DOHH2 (cell line): ENCODE results near the gene DAGLA.

ENCODE experiments used
- H3F3A ChIP-seq: fragments of 200-600 bp; sonication (generic), shearing (Covaris generic); 2 replicates; pipeline ENCODE4 v1.6.0; 2016; ENCODE audit warnings: antibody characterized with exemption, mild to moderate bottlenecking; ENCODE audit not compliant: control insufficient read depth, insufficient read depth
- H3K27ac ChIP-seq: fragments of 200-600 bp; sonication (generic); 2 replicates; pipeline ENCODE4 v1.5.1; 2014; ENCODE audit warnings: low read depth, mild to moderate bottlenecking, low read length, moderate library complexity
- H3K27me3 ChIP-seq: fragments of 200-600 bp; sonication (generic); 2 replicates; pipeline ENCODE4 v1.6.1; 2014; ENCODE audit warnings: mild to moderate bottlenecking, low read length, mixed read lengths; ENCODE audit not compliant: control insufficient read depth
- H3K36me3 ChIP-seq: fragments of 200-600 bp; sonication (generic); 2 replicates; pipeline ENCODE4 v1.6.1; 2014; ENCODE audit warnings: mild to moderate bottlenecking, low read length, moderate library complexity, mixed read lengths; ENCODE audit not compliant: control insufficient read depth
- H3K4me1 ChIP-seq: fragments of 200-600 bp; sonication (generic); 2 replicates; pipeline ENCODE4 v1.6.1; 2014; ENCODE audit warnings: mild to moderate bottlenecking, low read length, mixed read lengths; ENCODE audit not compliant: control insufficient read depth
- H3K4me2 ChIP-seq: fragments of 200-600 bp; sonication (generic); 2 replicates; pipeline ENCODE4 v1.6.0; 2014; ENCODE audit warnings: mild to moderate bottlenecking, low read length, moderate library complexity
- H3K4me3 ChIP-seq: fragments of 200-600 bp; sonication (generic); 2 replicates; pipeline ENCODE4 v1.5.1; 2014; ENCODE audit warnings: mild to moderate bottlenecking, low read length, mixed read lengths
- H3K79me2 ChIP-seq: fragments of 200-600 bp; sonication (generic); 2 replicates; pipeline ENCODE4 v1.6.1; 2014; ENCODE audit warnings: mild to moderate bottlenecking, low read length, mixed read lengths; ENCODE audit not compliant: control insufficient read depth
- H3K9me2 ChIP-seq: fragments of 200-600 bp; sonication (generic); replicated peaks from 2 replicates; pipeline ENCODE4 v1.6.1; 2014; ENCODE audit warnings: mild to moderate bottlenecking, low read length, mixed read lengths; ENCODE audit not compliant: control insufficient read depth
- H3K9me3 ChIP-seq: fragments of 200-600 bp; sonication (generic); 2 replicates; pipeline ENCODE4 v1.6.1; 2014; ENCODE audit warnings: antibody characterized with exemption, low read length, mixed read lengths; ENCODE audit not compliant: control insufficient read depth, insufficient read depth
- H4K20me1 ChIP-seq: fragments of 200-600 bp; sonication (generic); 2 replicates; pipeline ENCODE4 v1.6.0; 2014; ENCODE audit warnings: low read depth, mild to moderate bottlenecking, antibody characterized with exemption, low read length, moderate library complexity; ENCODE audit not compliant: control insufficient read depth, insufficient read depth
- EZH2phosphoT487 ChIP-seq: fragments of 200-600 bp; sonication (generic); IDR thresholded peaks from 2 replicates; pipeline ENCODE4 v1.6.1; 2017; ENCODE audit warnings: borderline replicate concordance, mild to moderate bottlenecking, antibody characterized with exemption, low read length, moderate library complexity, mixed read lengths
- TF ChIP-seq, protein P1 (sequence below): fragments of 200-600 bp; sonication (generic); IDR thresholded peaks from one replicate; pipeline ENCODE4 v1.5.1; 2014; ENCODE audit warnings: antibody characterized with exemption, mild to moderate bottlenecking, low read depth, low read length; ENCODE audit not compliant: poor library complexity, severe bottlenecking

Gene DAGLA

DNA sequence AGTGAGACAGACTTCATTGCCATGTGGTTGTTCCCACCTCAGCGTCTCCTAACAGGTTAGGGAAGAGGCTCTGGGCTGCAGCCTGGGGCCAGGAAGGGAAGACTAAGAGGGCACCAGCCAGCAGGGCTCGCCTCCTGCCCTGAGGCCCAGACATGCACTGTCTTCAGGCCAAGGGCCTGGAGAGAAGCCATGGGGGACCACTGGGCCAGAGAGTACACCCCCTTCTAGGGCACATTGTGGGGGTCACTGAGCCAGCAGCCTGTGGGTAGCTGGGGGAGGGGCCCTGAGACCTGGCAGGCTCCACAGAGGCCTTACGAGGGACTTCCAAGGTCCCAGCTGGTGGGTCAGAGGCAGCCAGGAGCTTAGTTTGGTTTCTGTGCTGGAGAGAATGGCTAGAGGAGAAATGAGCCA is 47.2 kb downstream of the DAGLA start:
- H3K79me2 ChIP-seq: no peaks in the 10 kb centered on the region
- H3K27me3 ChIP-seq: no peaks in the 10 kb centered on the region
- TF ChIP-seq EZH2phosphoT487: no peak
- TF ChIP-seq, protein P1, sequence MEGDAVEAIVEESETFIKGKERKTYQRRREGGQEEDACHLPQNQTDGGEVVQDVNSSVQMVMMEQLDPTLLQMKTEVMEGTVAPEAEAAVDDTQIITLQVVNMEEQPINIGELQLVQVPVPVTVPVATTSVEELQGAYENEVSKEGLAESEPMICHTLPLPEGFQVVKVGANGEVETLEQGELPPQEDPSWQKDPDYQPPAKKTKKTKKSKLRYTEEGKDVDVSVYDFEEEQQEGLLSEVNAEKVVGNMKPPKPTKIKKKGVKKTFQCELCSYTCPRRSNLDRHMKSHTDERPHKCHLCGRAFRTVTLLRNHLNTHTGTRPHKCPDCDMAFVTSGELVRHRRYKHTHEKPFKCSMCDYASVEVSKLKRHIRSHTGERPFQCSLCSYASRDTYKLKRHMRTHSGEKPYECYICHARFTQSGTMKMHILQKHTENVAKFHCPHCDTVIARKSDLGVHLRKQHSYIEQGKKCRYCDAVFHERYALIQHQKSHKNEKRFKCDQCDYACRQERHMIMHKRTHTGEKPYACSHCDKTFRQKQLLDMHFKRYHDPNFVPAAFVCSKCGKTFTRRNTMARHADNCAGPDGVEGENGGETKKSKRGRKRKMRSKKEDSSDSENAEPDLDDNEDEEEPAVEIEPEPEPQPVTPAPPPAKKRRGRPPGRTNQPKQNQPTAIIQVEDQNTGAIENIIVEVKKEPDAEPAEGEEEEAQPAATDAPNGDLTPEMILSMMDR: no peak
- no peaks in the 10 kb centered on the region for H3K9me2 ChIP-seq
- H3F3A ChIP-seq: no peaks in the 10 kb centered on the region
- H3K36me3 ChIP-seq: no peaks in the 10 kb centered on the region
- H3K4me1 ChIP-seq: no peaks in the 10 kb centered on the region
- no peaks in the 10 kb centered on the region for H4K20me1 ChIP-seq
- H3K27ac ChIP-seq: no peak overlapping the region
- H3K4me2 ChIP-seq: no peak overlapping the region
- H3K4me3 ChIP-seq: no peak overlapping the region
- no peaks in the 10 kb centered on the region for H3K9me3 ChIP-seq

DNA sequence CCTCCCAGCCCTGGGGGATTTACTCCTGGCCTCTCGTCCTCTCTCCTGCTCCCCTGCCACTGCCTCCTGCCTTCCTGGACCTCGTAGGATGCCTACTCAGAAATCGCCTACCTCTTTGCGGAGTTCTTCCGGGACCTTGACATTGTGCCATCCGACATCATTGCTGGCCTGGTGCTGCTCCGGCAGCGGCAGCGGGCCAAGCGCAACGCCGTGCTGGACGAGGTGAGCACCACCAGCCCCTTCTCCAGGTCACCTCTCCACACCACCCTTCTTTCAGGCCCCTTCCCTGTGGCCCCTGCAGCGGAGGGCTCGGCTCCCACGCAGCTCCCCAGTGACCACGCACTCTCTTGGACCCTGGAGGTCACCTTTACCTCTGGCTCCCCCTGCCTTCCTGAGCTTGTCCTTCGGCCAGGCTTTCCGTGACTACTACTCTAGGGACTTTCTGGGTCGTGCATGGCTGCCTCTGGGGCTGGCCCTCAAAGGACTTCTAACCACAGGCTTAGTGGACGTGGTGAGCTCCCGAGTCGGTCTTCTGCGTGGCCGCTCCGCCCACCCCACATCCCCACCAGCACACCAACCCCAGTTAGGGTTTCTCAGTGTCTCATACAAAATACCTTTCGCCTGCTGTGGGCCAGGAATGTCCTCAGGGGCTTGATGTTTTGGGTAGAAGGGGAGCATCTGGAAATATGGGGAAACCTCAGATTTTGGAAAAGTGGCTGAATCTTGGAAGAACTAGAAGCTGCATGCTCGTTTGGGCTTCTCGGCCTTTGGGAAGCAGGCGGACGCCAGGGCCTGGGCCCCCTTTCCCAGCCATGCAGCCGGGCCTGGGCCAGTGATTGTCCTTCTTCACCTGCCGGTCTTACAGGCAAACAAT is 48.1 kb downstream of the DAGLA start:
- no peaks in the 10 kb centered on the region for H3K27me3 ChIP-seq
- H3K9me2 ChIP-seq: no peaks in the 10 kb centered on the region
- H3K36me3 ChIP-seq: no peaks in the 10 kb centered on the region
- H4K20me1 ChIP-seq: no peaks in the 10 kb centered on the region
- TF ChIP-seq, protein P1: no peak
- H3K9me3 ChIP-seq: no peaks in the 10 kb centered on the region
- H3K79me2 ChIP-seq: no peaks in the 10 kb centered on the region
- H3K27ac ChIP-seq: no peak overlapping the region
- H3K4me3 ChIP-seq: no peak overlapping the region
- H3K4me1 ChIP-seq: no peaks in the 10 kb centered on the region
- no peaks in the 10 kb centered on the region for H3F3A ChIP-seq
- H3K4me2 ChIP-seq: no peak overlapping the region

DNA sequence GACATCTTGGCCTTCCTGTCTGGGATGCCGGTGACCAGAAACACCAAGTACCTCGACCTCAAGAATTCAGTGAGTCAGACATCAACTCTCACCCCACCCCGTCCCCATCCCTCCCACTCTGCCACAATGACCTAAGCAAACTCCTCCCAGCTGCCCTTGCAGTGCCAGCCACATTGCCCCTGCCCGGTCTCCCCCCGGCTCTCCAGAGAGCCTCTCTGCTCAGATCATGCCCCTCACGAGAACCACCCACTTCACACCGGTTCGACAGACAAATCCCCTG is 48.7 kb downstream of the DAGLA start:
- no peaks in the 10 kb centered on the region for H3K79me2 ChIP-seq
- H3K4me2 ChIP-seq: no peak overlapping the region
- H3K36me3 ChIP-seq: no peaks in the 10 kb centered on the region

More for the DNA sequence above, 48.7 kb downstream of the DAGLA start:
- Histone ChIP-seq H3F3A (no peaks in the 10 kb centered on the region), H3K9me2 (no peaks in the 10 kb centered on the region), H4K20me1 (no peaks in the 10 kb centered on the region), H3K27ac (no peak overlapping the region), H3K9me3 (no peaks in the 10 kb centered on the region), H3K4me1 (no peaks in the 10 kb centered on the region), H3K27me3 (no peaks in the 10 kb centered on the region), H3K4me3 (no peak overlapping the region)
- TF ChIP-seq, protein P1: no peak
- no peak for TF ChIP-seq EZH2phosphoT487
